Liver (tissue), 9 donors: ENCODE measurements around the gene EXTL1. TPM values are rescaled to one million over a fixed set of nuclear protein-coding genes. Genes with fewer than 3 reads are reported as not detected.

Experiments used
- DNase-seq: peaks from one replicate; pipeline ENCODE4 v3.0.0-alpha.2; 2017; ENCODE audit warnings: low spot score
- H3K27ac ChIP-seq, 2 donors: one replicate each; pipeline ENCODE4 v1.7.0; 2013; ENCODE audit warnings: inconsistent platforms in 2 of 2, low read length in 2 of 2, control low read depth in 1 of 2, low read depth in 1 of 2, mild to moderate bottlenecking in 1 of 2
- H3K27me3 ChIP-seq, 4 donors: one replicate each; pipeline versions ENCODE4 v1.6.1 to v1.7.0; 2013; ENCODE audit warnings: low read length in 3 of 4, inconsistent platforms in 1 of 4, mild to moderate bottlenecking in 1 of 4, moderate library complexity in 1 of 4; ENCODE audit not compliant: control insufficient read depth in 4 of 4, insufficient read depth in 4 of 4
- H3K36me3 ChIP-seq, 4 donors: one replicate each; pipeline versions ENCODE4 v1.6.1 to v1.7.0; 2013; ENCODE audit warnings: low read length in 3 of 4, mild to moderate bottlenecking in 3 of 4, low read depth in 1 of 4, moderate library complexity in 1 of 4; ENCODE audit not compliant: control insufficient read depth in 4 of 4, insufficient read depth in 3 of 4
- H3K4me1 ChIP-seq, 4 donors: one replicate each; pipeline versions ENCODE4 v1.6.1 to v1.7.0; 2013; ENCODE audit warnings: low read length in 3 of 4, mild to moderate bottlenecking in 3 of 4, moderate library complexity in 1 of 4; ENCODE audit not compliant: control insufficient read depth in 4 of 4, insufficient read depth in 4 of 4
- H3K4me3 ChIP-seq, 3 donors: one replicate each; pipeline versions ENCODE4 v1.6.1 to v1.7.0; 2013; ENCODE audit warnings: low read length in 3 of 3, control low read depth in 1 of 3, low read depth in 1 of 3, mild to moderate bottlenecking in 1 of 3
- H3K9ac ChIP-seq, 2 donors: one replicate each; pipeline ENCODE4 v1.7.0; 2013; ENCODE audit warnings: low read length in 2 of 2, mild to moderate bottlenecking in 2 of 2, moderate library complexity in 2 of 2, control low read depth in 1 of 2, low read depth in 1 of 2
- H3K9me3 ChIP-seq, 4 donors: one replicate each; pipeline versions ENCODE4 v1.6.1 to v1.7.0; 2013; ENCODE audit warnings: low read length in 3 of 4; ENCODE audit not compliant: control insufficient read depth in 4 of 4
- EGR1 ChIP-seq, 2 donors: IDR thresholded peaks; 2 replicates each; pipeline ENCODE4 v1.6.1; 2016 to 2018; ENCODE audit warnings: antibody characterized with exemption in 2 of 2, low read depth in 2 of 2
- FOXA1 ChIP-seq: IDR thresholded peaks from 2 replicates; pipeline ENCODE4 v1.6.1; 2016; ENCODE audit warnings: antibody characterized with exemption
- FOXA2 ChIP-seq: IDR thresholded peaks from 2 replicates; pipeline ENCODE4 v1.6.1; 2016; ENCODE audit warnings: antibody characterized with exemption
- GABPA ChIP-seq, 2 donors: IDR thresholded peaks in 1 of 2; conservative IDR thresholded peaks in 1 of 2; 2 replicates each; pipeline ENCODE4 v1.6.1; 2016; ENCODE audit warnings: antibody characterized with exemption in 2 of 2, mild to moderate bottlenecking in 1 of 2, moderate library complexity in 1 of 2
- HNF4A ChIP-seq, 2 donors: conservative IDR thresholded peaks; 2 replicates each; pipeline ENCODE4 v1.6.1; 2016; ENCODE audit warnings: antibody characterized with exemption in 2 of 2, mild to moderate bottlenecking in 2 of 2
- HNF4G ChIP-seq: IDR thresholded peaks from 2 replicates; pipeline ENCODE4 v1.6.1; 2016; ENCODE audit warnings: antibody characterized with exemption
- JUND ChIP-seq, 2 donors: IDR thresholded peaks; 2 replicates each; pipeline ENCODE4 v1.6.1; 2016; ENCODE audit warnings: antibody characterized with exemption in 2 of 2
- NR2F2 ChIP-seq: IDR thresholded peaks from 2 replicates; pipeline ENCODE4 v1.6.1; 2016; ENCODE audit warnings: antibody characterized with exemption
- RAD21 ChIP-seq, 2 donors: IDR thresholded peaks; 2 replicates each; pipeline ENCODE4 v1.6.1; 2016; ENCODE audit warnings: antibody characterized with exemption in 2 of 2, mild to moderate bottlenecking in 2 of 2
- RXRA ChIP-seq, 2 donors: IDR thresholded peaks; 2 replicates each; pipeline ENCODE4 v1.6.1; 2017 to 2018; ENCODE audit warnings: antibody characterized with exemption in 2 of 2, mild to moderate bottlenecking in 1 of 2
- SP1 ChIP-seq: IDR thresholded peaks from 2 replicates; pipeline ENCODE4 v1.6.1; 2018; ENCODE audit warnings: antibody characterized with exemption, mild to moderate bottlenecking
- TAF1 ChIP-seq: conservative IDR thresholded peaks from 2 replicates; pipeline ENCODE4 v1.6.1; 2016; ENCODE audit warnings: antibody characterized with exemption, mild to moderate bottlenecking
- YY1 ChIP-seq: IDR thresholded peaks from 2 replicates; pipeline ENCODE4 v1.6.1; 2016; ENCODE audit warnings: antibody characterized with exemption, mild to moderate bottlenecking
- WGBS: extraction: QIAGEN DNeasy Blood & Tissue Kit; methylation state at CpG from one replicate; pipeline ENCODE4 v1.1.7; 2013; 5-methylcytosine and 5-hydroxymethylcytosine counted together
- polyA plus RNA-seq, 2 donors: library from polyadenylated mRNA; stranded (reverse) in 1 of 2; unstranded in 1 of 2; fragments of 200-250 nt in 1 of 2; fragments of >200 nt in 1 of 2; fragmentation: Nextera tagmentation in 1 of 2; extraction: Ambion mirVana in 1 of 2; gene quantifications; one replicate each; pipeline versions ENCODE4 v1.2.1 to v1.2.3, GENCODE V29; 2013 to 2015
- total RNA-seq, 2 donors: library from RNA; depleted of rRNA; stranded (reverse); fragments of >200 nt; gene quantifications; one replicate each; pipeline ENCODE4 v1.2.3, GENCODE V29; 2014
- TF ChIP-seq, protein P1 (sequence below): IDR thresholded peaks from 2 replicates; pipeline ENCODE4 v1.6.1; 2016; ENCODE audit warnings: antibody characterized with exemption
- TF ChIP-seq, protein P2 (sequence below): fragments of 150-350 bp; IDR thresholded peaks from 2 replicates; pipeline ENCODE4 v1.5.1; 2017; ENCODE audit warnings: improper control_type of control experiment, low read depth, low read length; ENCODE audit not compliant: missing input control
- TF ChIP-seq, protein P3 (sequence below): IDR thresholded peaks from 2 replicates; pipeline ENCODE4 v1.6.1; 2016; ENCODE audit warnings: antibody characterized with exemption
- TF ChIP-seq, protein P4 (sequence below): IDR thresholded peaks from 2 replicates; pipeline ENCODE4 v1.6.1; 2016; ENCODE audit warnings: antibody characterized with exemption, mild to moderate bottlenecking
- TF ChIP-seq, protein P5 (sequence below): IDR thresholded peaks from 2 replicates; pipeline ENCODE4 v1.6.1; 2016; ENCODE audit warnings: antibody characterized with exemption
- donor health status: healthy.
- donor health status: healthy.
- donor health status: healthy.
- donor health status: healthy.
- donor health status: healthy.

Gene EXTL1
- total and polyA plus RNA-seq, 4 donors = under 0.01 TPM; not detected in 3

DNA sequence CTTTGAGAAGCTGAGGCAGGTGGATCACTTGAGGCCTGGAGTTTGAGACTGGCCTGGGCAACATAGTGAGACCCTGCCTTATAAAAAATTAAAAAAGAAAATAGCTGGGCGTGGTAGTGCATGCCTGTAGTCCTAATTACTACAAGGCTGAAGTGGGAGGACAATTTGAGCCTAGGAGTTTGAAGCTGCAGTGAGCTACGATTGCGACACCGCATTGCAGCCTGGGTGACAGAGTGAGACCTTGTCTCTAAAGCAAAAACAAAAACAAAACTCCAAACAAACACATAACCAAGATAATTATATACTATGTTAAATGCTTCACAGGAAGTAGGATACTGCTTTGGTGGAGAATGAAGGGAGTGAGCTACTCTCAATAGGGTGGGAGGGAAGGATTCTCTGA is 18.3 kb upstream of the EXTL1 start:
- Histone ChIP-seq H3K27me3 (no peaks in the 10 kb centered on the region), H3K27ac (no peak overlapping the region), H3K4me3 (no peak overlapping the region), H3K9me3 (no peaks in the 10 kb centered on the region), H3K9ac (no peak overlapping the region), H3K4me1 (peaks cover 0 to 5% (median 3%) of the 10 kb centered on the region in 4 donors), H3K36me3 (no peaks in the 10 kb centered on the region)
- no peak for DNase-seq
- TF ChIP-seq, protein P1, sequence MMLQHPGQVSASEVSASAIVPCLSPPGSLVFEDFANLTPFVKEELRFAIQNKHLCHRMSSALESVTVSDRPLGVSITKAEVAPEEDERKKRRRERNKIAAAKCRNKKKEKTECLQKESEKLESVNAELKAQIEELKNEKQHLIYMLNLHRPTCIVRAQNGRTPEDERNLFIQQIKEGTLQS = no peak
- TF ChIP-seq FOXA1 (no peak), RAD21 (IDR thresholded peaks at IDR 0.05) (no peak), HNF4G (no peak), JUND (IDR thresholded peaks at IDR 0.05) (no peak), HNF4A (conservative IDR thresholded peaks at IDR 0.05) (no peak), RXRA (IDR thresholded peaks at IDR 0.05) (no peak)
- TF ChIP-seq, protein P2, sequence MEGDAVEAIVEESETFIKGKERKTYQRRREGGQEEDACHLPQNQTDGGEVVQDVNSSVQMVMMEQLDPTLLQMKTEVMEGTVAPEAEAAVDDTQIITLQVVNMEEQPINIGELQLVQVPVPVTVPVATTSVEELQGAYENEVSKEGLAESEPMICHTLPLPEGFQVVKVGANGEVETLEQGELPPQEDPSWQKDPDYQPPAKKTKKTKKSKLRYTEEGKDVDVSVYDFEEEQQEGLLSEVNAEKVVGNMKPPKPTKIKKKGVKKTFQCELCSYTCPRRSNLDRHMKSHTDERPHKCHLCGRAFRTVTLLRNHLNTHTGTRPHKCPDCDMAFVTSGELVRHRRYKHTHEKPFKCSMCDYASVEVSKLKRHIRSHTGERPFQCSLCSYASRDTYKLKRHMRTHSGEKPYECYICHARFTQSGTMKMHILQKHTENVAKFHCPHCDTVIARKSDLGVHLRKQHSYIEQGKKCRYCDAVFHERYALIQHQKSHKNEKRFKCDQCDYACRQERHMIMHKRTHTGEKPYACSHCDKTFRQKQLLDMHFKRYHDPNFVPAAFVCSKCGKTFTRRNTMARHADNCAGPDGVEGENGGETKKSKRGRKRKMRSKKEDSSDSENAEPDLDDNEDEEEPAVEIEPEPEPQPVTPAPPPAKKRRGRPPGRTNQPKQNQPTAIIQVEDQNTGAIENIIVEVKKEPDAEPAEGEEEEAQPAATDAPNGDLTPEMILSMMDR = no peak
- TF ChIP-seq, protein P3, sequence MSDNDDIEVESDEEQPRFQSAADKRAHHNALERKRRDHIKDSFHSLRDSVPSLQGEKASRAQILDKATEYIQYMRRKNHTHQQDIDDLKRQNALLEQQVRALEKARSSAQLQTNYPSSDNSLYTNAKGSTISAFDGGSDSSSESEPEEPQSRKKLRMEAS = no peak
- 87% methylated on average over 4 of the region's 4 CpGs for WGBS

DNA sequence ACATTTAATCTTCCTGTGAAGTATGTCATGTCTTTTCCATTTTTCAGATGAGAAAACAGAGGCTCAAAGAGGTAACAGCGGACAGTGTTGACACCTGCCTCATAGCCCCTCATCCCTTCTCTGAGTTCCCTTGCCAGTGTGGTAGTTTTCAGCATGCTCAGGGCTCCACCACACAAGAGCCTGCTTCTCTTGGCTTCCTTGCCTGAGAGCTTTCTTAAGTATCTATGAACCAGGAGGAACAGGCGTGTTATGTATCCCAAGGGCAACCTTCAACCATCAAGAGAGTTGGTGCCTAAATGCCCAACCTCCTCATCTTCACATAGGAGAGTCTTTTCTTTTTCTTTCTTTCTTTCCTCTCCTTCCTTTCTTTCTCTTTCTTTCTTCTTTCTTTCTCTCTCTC is 17.8 kb upstream of the EXTL1 start:
- Histone ChIP-seq H3K27ac (no peak overlapping the region), H3K4me3 (no peak overlapping the region), H3K9me3 (no peaks in the 10 kb centered on the region), H3K27me3 (no peaks in the 10 kb centered on the region), H3K36me3 (no peaks in the 10 kb centered on the region), H3K9ac (no peak overlapping the region), H3K4me1 (no peaks in the 10 kb centered on the region)
- 86% methylated on average over 2 of the region's 2 CpGs for WGBS
- no peak for TF ChIP-seq FOXA1
- TF ChIP-seq, protein P2 = no peak
- TF ChIP-seq RAD21 (IDR thresholded peaks at IDR 0.05) = no peak
- TF ChIP-seq HNF4G = no peak
- no peak for TF ChIP-seq JUND (IDR thresholded peaks at IDR 0.05)
- TF ChIP-seq, protein P1 = no peak
- no peak for TF ChIP-seq GABPA (IDR thresholded peaks at IDR 0.05 in 1 of 2, conservative IDR thresholded peaks at IDR 0.05 in 1 of 2)
- TF ChIP-seq, protein P4, sequence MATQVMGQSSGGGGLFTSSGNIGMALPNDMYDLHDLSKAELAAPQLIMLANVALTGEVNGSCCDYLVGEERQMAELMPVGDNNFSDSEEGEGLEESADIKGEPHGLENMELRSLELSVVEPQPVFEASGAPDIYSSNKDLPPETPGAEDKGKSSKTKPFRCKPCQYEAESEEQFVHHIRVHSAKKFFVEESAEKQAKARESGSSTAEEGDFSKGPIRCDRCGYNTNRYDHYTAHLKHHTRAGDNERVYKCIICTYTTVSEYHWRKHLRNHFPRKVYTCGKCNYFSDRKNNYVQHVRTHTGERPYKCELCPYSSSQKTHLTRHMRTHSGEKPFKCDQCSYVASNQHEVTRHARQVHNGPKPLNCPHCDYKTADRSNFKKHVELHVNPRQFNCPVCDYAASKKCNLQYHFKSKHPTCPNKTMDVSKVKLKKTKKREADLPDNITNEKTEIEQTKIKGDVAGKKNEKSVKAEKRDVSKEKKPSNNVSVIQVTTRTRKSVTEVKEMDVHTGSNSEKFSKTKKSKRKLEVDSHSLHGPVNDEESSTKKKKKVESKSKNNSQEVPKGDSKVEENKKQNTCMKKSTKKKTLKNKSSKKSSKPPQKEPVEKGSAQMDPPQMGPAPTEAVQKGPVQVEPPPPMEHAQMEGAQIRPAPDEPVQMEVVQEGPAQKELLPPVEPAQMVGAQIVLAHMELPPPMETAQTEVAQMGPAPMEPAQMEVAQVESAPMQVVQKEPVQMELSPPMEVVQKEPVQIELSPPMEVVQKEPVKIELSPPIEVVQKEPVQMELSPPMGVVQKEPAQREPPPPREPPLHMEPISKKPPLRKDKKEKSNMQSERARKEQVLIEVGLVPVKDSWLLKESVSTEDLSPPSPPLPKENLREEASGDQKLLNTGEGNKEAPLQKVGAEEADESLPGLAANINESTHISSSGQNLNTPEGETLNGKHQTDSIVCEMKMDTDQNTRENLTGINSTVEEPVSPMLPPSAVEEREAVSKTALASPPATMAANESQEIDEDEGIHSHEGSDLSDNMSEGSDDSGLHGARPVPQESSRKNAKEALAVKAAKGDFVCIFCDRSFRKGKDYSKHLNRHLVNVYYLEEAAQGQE = no peak
- TF ChIP-seq SP1 = no peak
- no peak for TF ChIP-seq YY1
- no peak for TF ChIP-seq EGR1 (IDR thresholded peaks at IDR 0.05; ENCODE audit: low read depth in 2 of 2)
- TF ChIP-seq, protein P5, sequence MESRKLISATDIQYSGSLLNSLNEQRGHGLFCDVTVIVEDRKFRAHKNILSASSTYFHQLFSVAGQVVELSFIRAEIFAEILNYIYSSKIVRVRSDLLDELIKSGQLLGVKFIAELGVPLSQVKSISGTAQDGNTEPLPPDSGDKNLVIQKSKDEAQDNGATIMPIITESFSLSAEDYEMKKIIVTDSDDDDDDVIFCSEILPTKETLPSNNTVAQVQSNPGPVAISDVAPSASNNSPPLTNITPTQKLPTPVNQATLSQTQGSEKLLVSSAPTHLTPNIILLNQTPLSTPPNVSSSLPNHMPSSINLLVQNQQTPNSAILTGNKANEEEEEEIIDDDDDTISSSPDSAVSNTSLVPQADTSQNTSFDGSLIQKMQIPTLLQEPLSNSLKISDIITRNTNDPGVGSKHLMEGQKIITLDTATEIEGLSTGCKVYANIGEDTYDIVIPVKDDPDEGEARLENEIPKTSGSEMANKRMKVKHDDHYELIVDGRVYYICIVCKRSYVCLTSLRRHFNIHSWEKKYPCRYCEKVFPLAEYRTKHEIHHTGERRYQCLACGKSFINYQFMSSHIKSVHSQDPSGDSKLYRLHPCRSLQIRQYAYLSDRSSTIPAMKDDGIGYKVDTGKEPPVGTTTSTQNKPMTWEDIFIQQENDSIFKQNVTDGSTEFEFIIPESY = no peak
- TF ChIP-seq NR2F2 = no peak
- TF ChIP-seq RXRA (IDR thresholded peaks at IDR 0.05) = no peak
- TF ChIP-seq HNF4A (conservative IDR thresholded peaks at IDR 0.05) = no peak
- no peak for TF ChIP-seq TAF1
- TF ChIP-seq, protein P3 = no peak
- no peak for TF ChIP-seq FOXA2
- no peak for DNase-seq
